HG03060 (cell line): ENCODE data around the gene ASPRV1.
"Not testable (repeated sequence)": the region's sequence is repeated elsewhere in the genome, so short reads cannot be mapped to it uniquely, and the experiment has no call there.

ENCODE experiments used
- ATAC-seq: cut with Tn5 transposase; IDR thresholded peaks from one replicate; pipeline ENCODE4 v1.9.1; 2021; ENCODE audit warnings: low read depth, moderate number of reproducible peaks; ENCODE audit not compliant: unreplicated experiment

Gene ASPRV1

DNA sequence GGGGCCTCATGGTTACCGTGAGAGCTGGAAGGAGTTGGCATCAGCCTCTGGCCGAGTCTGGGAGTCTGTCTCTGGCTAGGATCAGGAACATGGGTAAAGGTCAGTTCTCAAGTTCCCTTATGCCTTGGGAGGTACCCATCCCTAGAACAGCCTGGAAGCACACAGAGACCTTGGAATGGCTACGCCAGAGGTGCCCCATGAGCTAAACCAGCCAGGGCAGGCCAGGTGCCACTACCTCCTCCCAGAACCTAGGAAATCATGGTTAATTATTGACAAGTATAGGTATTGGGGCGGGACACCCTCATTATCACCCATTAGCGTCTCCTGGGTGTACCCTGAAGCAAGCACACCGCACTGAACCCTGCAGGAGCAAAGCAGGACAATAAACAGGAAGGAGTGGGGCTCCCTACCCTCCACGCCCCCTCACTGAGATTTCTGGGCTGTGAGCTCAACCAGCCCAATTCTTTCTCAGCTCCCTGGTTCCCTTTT, 3.0 kb upstream of the ASPRV1 start:
- no peak for ATAC-seq

DNA sequence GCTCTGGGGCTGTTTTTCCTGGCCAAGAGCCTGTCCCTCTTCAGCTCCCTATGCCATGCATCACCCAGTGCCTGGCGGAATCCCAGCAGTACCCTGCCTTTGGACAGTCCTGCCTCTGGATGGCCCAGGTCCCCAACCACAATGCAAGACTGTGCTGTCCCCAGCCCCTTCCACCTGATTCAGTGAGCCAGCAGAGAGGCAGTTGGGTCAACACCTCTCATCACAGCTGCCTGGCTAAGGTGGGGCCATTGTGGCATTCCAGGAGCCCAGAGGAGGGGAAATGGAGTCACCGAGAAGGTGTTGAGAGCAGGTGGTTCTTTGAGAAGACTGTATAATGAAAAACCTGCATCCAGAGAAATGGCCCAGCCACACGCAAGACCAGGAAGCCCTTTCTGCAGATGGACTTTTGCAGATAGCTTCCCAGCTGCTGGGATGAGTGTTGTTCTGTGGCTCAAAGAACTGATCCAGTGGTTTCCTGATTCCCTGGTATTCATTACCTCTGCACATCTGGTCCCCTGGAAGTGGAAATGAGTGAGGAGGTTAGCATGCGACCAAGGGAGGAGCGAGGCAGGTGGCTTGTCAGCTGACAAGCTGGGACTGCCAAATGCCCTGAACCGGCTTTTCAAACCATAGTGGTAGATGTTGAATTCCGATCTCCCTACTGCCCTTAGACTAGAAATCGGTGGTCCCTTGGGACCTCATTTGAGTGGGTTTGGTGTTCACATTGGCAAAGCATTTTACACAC, 1.7 kb upstream of the ASPRV1 start:
- ATAC-seq, result no peak

GRCh38 chr2:69960821-69961220, 610 bp downstream of the ASPRV1 start:
- no peak for ATAC-seq

DNA sequence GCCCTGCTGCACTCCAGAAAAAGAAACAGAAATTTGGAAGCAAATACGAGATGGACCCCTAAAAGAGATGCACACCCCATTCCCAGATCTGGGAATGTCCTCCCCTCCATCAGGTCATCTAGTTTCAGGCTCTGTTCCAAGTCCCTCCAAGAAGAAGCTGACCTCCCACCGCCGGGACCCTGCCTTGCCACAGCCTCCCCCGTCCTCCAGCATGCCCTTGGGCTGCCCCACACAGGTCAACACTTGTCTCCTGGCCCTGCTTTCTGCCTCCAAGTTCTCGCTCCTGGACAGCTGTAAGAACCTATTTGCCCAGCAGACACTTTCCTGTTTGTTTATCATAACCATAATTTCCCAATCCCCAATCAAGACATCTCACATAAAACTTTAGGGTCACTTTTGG, 2.0 kb downstream of the ASPRV1 start:
- no peak for ATAC-seq

DNA sequence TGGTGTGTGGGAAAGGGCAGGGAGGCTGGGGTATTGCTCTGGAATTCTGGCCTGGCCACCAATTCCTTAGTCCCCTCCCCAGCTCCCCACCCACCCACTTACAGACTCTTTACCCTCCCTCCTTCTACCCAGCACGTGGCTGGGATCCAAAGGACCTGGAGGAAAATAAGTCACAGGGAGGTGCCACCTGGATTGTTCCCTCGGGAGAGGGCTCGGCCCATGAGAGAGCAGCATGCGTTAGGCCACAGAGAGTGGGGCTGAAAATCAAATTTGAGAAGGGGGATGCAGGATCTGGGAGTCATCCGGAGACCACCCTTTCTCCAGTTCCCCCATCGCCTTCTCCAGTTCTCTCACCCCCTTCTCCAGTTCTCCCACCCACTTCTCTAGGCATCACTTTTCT, 3.0 kb downstream of the ASPRV1 start:
- no peak for ATAC-seq

- ATAC-seq, result no peak
Observed at GRCh38 chr2:69957965-69958364, 3.5 kb downstream of the ASPRV1 start.

GRCh38 chr2:69956475-69956979, 4.9 kb downstream of the ASPRV1 start:
- no peak for ATAC-seq

DNA sequence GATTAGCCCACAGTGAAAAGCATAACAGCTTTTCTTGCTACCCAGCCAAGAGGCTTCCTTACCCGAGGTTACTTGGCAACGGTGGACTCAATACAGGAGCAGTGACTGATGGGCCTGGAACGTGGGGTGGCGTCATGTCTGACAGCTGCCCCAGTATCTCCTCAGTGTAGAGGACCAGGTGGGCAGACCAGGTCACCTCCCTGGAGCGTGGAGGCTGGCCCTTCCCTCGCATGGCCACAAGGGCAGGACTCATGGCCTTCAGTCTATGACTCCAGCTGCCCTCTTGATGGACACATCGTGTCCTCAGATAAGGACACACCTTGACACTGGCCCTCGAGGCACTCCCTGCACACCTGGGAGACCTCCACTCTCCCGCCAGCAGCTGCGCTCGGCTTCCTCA, 6.4 kb downstream of the ASPRV1 start:
- no peak for ATAC-seq

DNA sequence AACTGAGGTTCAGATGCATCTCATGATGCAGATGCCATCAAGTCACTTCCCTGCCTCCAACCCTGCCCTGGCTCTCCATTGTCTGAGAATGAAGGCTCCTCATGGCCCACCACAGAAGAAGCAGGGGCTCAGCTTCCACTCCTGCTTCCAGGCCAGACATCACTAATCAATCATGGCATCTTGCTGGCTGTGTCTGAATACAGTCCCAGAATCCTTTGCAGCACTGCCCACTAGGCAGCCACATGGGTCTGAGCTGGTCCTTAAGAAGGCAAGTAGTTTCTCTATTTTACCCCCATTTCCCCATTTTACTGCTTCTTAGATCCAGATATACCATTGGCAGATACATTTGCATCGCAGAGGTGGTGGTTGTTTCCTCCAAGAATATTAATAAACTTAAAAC, 7.3 kb downstream of the ASPRV1 start:
- ATAC-seq, result no peak

GRCh38 chr2:69952336-69953115, 8.9 kb downstream of the ASPRV1 start:
- no peak for ATAC-seq

DNA sequence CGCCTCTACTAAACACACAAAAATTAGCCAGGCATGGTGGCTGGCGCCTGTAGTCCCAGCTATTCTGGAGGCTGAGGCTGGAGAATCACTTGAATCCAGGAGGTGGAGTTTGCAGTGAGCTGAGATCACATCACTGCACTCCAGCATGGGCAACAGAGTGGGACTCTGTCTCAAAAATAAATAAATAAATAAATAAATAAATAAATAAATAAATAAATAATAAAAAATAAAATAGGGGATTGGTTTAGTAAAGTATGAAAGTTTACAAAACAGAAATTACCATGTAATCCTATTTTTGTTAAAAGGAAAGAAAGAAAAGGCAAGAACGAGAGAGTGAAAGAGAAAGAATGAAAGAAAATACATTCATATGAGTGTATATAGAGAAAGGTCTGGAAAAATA, 10.8 kb downstream of the ASPRV1 start:
- ATAC-seq, result not testable (repeated sequence)

DNA sequence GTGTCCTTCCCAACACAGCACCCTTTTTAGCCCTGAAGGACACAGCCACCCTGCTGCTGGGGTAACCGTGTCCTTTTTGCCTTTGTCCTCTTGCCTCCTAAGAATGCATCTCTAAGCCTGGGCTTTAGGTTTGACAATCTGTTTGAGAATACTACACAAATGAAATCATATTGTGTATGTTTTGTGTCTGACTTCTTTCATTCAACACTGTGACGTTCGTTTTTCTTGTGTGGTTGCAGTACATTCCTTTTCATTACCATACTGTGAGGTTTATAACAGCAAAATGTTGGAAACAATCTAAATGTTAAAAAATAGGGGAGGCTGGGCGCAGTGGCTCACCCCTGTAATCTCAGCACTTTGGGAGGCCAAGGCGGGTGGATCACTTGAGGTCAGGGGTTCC, 11.2 kb downstream of the ASPRV1 start:
- ATAC-seq, result no peak

DNA sequence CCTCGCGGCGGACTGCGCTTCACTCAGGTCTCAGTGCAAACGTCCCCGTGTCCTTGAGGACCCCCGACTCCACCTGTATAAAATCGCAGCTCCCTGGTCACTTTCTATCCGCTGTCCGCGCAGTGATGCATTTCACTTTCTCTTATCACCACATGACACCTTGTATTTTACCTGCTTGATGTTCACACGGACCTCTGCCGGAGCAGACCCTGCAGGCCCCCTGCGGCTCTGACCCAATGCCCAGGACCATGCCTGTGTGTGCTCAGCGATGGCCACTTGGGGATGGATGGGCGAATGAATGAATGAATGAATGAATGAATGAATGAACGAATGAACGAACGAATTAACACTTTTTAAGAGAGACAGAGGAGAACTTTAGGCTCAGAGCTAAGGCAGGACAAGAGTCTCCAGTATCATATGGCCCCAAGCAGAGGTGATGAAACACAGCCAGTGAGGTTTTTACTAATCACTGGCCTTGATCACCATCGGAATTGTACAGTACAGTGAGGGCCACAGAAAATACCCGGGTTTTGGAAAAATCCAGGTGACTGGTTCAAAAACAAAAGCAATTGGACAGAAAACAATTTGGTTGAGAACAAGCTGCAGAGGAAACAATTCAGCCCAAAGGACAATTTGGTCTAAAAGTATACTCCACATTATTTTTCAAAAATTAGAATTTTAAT, 12.3 kb downstream of the ASPRV1 start:
- no peak for ATAC-seq

GRCh38 chr2:69948032-69948962, 13.1 kb downstream of the ASPRV1 start:
- no peak for ATAC-seq

DNA sequence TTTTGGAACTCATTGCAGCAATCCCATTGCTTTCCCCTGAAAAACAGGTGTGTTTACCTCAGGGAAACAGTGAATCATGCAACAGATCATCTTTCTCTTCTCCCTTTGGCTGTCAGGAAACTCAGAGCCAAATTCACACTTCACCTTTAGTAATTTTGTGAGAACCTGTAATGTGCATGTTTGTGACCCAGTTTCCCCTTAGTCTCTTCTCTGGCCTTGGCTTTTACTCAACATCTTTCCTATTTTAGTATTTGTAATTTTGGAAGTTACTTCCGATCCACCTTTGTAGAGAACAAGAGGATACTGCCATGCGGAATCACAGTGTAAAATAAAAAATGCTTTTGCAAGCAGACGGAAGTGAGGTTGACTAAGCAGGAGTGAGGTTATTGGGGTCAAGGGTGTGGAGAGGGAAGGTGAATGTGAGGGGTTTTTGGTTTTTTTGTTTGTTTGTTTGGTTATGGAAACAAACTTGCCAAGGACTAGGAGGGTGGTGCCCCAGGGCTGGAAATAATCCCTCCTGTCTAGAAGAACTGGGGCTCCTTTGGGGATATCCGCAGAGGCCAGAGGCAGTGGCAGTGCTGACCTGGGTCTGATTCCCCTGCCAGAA, 14.0 kb downstream of the ASPRV1 start:
- ATAC-seq, result no peak

DNA sequence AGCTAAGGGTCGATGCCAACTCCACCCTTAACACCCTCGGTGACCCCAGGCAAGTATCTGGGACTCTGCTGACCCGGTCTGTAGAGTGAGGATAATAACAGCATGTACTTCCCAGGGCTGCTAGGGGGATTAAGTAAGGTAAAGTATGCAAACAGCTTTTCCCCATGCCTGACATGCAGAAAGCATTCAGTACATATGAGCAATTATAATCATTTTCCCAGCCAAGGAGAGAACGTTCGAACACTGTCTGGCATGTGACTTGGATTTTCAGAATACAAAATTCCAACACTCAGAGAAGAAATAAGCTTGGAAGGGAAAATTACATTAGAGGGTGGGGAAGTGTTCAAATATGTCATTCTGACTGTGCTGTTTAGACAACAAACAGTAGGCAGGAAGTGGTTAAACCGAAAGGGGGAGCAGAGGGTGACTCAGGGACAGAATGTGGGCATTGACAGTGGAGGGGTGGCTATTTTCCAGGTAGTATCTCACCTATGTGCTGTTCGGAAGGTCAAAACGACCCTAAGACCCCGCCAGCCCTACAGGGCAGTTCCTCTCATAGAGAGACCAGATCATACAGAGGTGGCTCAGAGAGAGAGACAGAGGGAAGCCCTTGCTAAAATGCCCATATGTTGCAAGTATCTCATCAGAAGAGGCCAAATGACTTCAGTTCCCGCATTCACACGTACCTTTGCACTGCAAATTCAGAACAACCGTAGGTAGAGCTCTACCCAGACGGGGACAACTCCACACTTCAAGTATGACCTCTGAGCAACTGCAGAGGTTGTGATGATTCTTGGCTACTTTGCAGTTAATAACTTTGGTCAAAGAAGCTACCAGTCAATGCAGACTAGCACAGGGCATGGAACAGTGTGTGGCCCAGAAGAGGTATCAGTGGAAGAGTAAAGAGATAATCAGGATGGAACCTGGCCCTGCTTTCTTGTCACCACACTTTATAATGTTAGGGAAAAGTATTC, 14.8 kb downstream of the ASPRV1 start:
- no peak for ATAC-seq

GRCh38 chr2:69945941-69946340, 15.5 kb downstream of the ASPRV1 start:
- no peak for ATAC-seq

DNA sequence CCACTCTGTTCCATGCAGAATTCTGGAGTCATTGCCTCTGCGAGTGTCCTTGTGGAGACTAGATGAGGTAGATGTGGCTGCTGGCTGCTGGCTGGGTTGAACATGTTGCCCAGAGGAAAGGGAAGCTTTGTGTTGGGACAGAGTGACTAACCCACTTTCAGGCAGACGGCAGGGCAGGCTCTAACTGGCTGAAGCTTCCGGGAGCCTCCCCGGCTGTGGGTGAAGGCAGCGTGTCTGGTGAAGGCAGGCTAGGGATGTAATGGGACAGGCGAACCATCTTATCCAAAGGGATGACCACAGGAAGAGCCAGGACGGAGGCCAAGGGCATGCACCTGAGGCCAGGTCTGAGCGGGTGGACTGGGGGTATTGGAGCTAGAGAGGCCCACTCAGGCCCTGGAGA, 16.0 kb downstream of the ASPRV1 start:
- ATAC-seq, result no peak

DNA sequence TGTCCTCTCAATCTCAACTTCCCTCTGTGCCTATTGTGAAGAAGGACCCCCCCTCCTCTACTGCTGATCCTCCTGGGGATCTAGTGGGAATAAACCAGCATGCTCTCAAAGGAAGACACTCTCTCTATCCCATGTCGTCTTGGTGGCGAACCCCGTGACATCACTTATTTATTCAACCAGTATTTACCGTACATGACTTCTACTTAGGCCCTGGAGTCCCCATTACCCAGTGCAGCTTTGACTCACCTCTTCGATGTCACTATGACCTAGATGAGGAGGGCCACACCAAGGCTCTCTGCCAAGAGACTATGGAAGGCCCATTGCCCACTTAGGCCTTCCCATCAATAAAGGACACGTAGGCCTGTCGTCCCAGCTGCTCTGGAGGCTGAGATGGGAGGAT, 16.7 kb downstream of the ASPRV1 start:
- ATAC-seq, result no peak
